ENCODE results near the gene PLPPR1.

The PLPPR1 gene

DNA sequence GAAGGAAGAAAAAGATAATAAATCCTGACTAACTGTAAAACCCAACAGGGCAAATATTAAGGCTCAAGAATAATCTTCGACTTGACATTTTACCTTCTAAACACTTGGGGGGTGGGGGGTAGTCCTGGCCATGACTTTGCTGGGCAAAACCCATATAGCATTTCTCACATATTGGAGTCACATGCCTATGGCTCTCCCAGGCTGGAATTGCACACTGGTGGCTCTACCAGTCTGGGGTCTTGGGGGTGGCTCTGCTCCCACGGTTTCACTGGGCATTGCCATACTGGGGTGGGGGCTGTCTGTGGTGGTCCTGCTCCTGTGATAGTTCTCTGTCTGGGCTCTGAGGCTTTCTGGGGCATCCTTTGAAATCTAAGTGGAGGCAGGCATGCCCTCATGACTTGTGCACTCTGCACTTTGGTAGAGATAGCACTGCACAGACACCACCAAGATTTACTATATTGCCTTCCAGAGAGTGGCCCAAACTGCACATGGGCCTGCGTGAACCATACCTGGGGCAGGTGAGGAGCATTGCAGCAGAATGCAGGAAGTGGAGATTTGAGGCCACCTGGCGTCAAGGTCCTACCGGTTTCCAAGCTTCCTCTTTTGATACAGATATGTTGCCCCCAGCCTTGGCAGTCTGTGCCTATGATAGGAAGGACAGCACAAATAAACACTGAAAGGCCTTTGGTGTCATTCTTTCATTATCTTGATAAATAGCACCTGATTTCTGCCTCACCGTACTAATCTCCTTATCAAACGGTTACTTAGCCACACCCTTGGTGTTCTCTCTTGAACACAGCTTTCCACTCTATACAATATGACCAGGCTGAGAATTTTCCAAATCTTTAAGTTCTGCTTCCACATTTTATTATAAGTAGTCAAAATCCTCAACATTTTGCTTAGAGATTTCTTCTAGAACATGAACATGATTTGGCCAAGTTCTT is 326.5 kb downstream of the PLPPR1 start:
- no peak for DNase-seq

GRCh38 chr9:101356619-101357018 is 328.1 kb downstream of the PLPPR1 start:
- DNase-seq: no peak

DNA sequence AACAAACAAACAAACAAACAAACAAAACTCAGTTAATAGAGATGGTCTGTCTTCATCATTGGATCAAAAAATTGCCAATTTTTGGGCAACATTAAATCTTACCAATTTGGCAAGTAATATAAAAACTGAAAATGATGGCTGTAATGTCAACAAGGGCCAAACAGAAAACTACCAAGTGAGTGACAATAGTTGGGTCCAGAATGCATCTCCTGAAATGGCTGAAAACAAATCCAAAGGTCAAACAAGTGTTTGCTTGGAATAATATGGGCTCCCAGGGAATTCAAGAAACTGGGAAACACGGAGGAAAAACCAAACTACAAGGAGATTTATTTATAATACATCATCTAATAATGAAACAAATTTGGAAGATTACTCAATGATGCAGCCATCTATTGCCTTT is 331.2 kb downstream of the PLPPR1 start:
- DNase-seq: no peak

DNA sequence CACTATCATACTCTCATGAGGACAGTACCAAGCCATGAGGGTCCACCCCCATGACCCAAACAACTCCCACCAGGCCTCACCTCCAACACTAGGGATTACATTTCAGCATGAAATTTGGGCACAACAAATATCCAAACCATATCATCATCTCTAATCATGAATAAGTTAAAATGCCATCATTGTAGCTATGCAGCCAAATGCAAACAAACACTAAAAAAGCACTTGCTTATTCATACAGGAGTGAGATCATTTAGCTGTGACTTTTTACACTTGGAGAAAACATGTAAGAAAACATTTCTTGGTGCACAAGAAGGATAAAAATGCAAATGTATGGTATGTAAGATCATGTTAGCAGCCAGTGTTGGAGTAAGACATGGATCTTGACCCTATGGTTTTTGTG is 332.1 kb downstream of the PLPPR1 start:
- no peak for DNase-seq

DNA sequence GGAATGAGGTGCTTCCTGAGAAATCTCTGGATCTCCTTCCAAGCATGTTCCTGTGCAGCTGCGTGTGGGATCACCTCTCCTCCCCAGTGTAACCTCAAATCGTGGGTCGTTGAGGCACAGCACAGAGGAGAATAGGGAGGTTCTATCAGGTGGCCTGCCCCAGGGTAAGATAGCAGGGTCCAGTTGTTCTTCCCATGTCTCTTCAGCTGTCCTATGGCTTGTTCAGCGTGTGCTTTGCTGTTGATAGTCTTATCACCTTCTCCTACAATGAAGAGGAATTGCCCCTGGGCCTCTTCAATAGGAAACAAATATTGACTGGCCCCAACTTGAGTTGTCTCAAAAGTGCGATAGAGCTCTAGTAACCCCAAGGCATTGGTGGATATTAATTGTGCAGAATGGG is 333.9 kb downstream of the PLPPR1 start:
- no peak for DNase-seq

- no peak for DNase-seq
Observed at GRCh38 chr9:101365181-101365580, 336.7 kb downstream of the PLPPR1 start.

DNA sequence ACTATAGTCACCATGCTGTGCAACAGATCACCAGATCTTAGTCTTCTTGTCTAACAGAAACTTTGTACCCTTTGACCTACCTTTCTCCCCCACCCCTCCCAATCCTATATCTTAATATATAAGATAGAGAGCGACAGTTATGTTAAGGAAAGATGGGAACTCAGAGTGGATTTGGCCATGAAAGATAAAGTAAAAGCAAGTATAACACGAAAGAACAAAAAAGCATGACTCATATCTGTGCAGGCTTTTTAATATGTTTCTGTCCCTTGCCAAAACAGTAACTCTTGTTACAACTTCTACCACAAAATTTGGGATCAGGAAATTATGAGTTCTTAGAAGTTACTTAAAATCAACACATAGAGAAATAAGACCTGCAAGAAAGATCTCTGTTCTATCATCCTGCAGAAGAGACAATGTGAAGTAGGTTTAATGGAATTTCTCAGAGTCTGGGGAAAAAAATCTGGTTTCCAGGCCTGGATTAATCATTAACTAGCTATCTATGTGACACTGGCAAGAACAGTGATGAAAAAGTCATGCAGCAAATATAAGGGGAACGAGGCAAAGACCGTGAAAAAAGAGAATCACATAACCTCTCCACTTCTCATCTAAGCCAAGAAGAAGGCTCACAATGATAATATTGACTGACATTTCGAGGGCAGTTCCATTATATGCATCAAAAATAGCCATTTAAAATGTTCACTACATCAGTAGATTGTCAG is 337.7 kb downstream of the PLPPR1 start:
- DNase-seq: no peak

DNA sequence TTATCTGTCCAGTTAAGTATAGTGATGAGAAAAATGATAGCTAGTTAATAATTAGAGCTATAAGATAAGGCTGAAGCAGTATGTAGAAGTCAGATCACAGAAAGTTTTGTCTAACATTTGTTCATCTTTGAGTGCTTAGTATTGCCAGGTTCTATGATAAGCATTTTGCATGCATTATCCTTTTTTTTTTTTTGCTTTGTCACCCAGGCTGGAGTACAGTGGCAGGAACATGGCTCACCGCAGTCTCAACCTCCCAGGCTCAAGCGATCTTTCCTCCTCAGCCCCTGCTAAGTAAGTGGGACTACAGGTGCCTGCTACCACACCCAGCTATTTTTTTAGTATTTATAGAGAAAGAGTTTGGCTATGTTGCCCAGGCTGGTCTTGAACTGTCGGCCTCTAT is 338.8 kb downstream of the PLPPR1 start:
- DNase-seq: no peak

DNA sequence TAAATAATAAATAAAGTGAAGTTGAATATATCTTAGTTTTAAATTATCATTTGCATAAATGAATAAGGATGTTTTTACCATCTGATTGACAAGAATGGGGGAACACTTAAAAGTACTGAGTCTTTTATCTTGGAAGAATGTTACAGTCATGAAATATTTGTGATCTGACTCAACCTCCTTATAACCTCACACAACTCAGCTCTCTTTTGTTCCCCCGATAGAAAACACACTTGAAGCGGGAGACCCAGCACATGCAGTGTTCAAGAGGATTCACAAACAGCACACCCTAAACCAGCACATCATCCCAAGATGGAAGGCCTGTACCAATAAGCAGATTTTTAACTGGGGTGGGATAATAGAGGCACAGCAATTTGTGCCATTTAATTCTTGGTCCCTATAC is 340.8 kb downstream of the PLPPR1 start:
- DNase-seq: no peak

DNA sequence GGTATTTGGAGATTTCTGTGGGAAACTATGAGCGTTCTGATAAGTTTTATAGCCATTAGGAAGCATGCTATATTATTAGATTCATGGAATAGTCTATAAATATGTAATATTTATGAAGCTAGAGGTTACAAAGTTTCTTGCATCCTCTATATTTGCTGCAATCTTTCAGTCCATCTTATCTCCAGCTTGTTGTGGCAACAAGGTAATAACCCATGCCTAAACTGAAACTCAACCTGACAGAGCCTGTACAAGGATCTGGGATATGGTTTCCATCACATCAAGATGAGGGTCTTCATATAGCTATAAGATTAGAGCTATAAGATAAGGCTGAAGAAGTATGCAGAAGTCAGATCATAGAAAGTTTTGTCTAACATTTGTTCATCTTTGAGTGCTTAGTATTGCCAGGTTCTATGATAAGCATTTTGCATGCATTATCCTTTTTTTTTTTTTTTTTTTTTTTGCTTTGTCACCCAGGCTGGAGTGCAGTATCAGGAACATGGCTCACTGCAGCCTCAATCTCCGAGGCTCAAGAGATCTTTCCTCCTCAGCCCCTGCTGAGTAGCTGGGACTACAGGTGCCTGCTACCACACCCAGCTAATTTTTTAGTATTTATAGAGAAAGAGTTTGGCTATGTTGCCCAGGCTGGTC is 341.5 kb downstream of the PLPPR1 start:
- DNase-seq: no peak

GRCh38 chr9:101371813-101372212 is 343.3 kb downstream of the PLPPR1 start:
- DNase-seq: no peak

- DNase-seq: no peak
Observed at GRCh38 chr9:101372327-101373118, 344.0 kb downstream of the PLPPR1 start.
